Thoracic aorta (tissue), 2 donors: Measurements from ENCODE around the gene UNC5A. TPM values are rescaled to one million over a fixed set of nuclear protein-coding genes. Genes with fewer than 3 reads are reported as not detected.

Experiments
- ATAC-seq: fragments of 150-250 bp; one replicate; pipeline ENCODE4 v1.8.0; 2017; ENCODE audit warnings: low read depth; ENCODE audit not compliant: insufficient number of reproducible peaks, low FRiP score
- DNase-seq: peaks from one replicate; pipeline ENCODE4 v3.0.0-alpha.2; 2020; ENCODE audit warnings: low spot score
- H3K27ac ChIP-seq, 2 donors: fragments of 200-600 bp; sonication (generic); 1 replicate in 1 of 2; 2 replicates in 1 of 2; pipeline ENCODE4 v1.5.1; 2016; ENCODE audit warnings: mild to moderate bottlenecking in 2 of 2, moderate library complexity in 2 of 2
- H3K27me3 ChIP-seq: fragments of 200-600 bp; sonication (generic); replicated peaks from 2 replicates; pipeline ENCODE4 v1.6.0; 2016; ENCODE audit warnings: mild to moderate bottlenecking; ENCODE audit not compliant: insufficient read depth
- H3K36me3 ChIP-seq: fragments of 200-600 bp; sonication (generic); one replicate; pipeline ENCODE4 v1.5.1; 2016
- H3K4me1 ChIP-seq, 2 donors: fragments of 200-600 bp; sonication (generic); 1 replicate in 1 of 2; 2 replicates in 1 of 2; pipeline versions ENCODE4 v1.5.1 to v1.6.0; 2016; ENCODE audit warnings: low read depth in 2 of 2, mild to moderate bottlenecking in 1 of 2; ENCODE audit not compliant: control insufficient read depth in 1 of 2
- H3K4me3 ChIP-seq: fragments of 200-600 bp; sonication (generic); 2 replicates; pipeline ENCODE4 v1.5.1; 2016; ENCODE audit warnings: mild to moderate bottlenecking
- H3K9me3 ChIP-seq: fragments of 200-600 bp; sonication (generic); 2 replicates; pipeline ENCODE4 v1.5.1; 2016
- CTCF ChIP-seq: fragments of 200-600 bp; sonication (generic); IDR thresholded peaks from one replicate; pipeline ENCODE4 v1.5.1; 2019; ENCODE audit warnings: antibody characterized with exemption
- total RNA-seq, 2 donors: library from RNA; depleted of rRNA; stranded (reverse); fragments of >200 nt; gene quantifications; one replicate each; pipeline versions ENCODE4 v1.1.0 to v1.2.3, GENCODE V29; 2016

Gene UNC5A
- total RNA-seq, 2 donors from 2014 or later: not detected

DNA sequence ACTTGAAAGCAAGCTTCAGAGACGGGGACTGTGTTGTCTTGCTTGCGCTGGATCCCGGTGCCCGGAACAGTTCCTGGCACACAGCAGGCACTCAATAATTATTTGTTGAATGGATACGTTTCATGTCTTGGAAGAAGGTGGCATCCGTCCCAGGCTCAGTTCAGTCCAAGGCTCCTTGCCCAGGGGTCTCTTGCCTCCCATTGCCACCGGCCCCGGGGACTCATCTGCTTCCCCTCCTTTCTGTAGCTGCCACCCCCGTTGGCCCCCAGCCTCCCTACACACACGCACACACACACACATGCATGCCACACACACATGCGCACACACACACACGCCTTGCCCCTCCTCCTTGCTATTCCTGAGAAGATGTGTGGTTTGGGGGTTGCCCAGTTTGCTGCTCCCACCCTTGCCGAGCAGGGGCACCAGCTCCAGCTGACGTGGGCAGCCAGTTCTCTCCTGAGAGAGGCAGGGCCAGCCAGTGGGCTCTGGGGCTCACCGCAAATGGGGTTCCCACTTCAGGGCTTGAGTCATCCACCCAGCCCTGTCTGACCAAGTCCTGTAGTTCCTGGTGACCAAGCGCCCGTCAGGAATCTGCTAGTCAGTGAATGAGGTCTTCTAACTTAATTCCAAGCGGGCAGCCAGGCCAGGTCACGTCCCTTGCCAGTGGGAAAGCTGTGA, 47.0 kb downstream of the UNC5A start:
- no peak for TF ChIP-seq CTCF
- no peak overlapping the region for H3K27ac ChIP-seq
- no peak for DNase-seq
- no peaks in the 10 kb centered on the region for H3K36me3 ChIP-seq
- H3K27me3 ChIP-seq: no peaks in the 10 kb centered on the region
- no peak for ATAC-seq
- H3K4me3 ChIP-seq: no peak overlapping the region
- H3K9me3 ChIP-seq: no peaks in the 10 kb centered on the region
- H3K4me1 ChIP-seq: no peaks in the 10 kb centered on the region

- no peaks in the 10 kb centered on the region for H3K36me3 ChIP-seq
- no peaks in the 10 kb centered on the region for H3K27me3 ChIP-seq
- no peak for TF ChIP-seq CTCF
- ATAC-seq: no peak
- H3K27ac ChIP-seq: no peak overlapping the region
- H3K4me1 ChIP-seq: no peaks in the 10 kb centered on the region
- no peak for DNase-seq
- no peaks in the 10 kb centered on the region for H3K9me3 ChIP-seq
- no peak overlapping the region for H3K4me3 ChIP-seq
Measured at GRCh38 chr5:176857894-176858273, 47.5 kb downstream of the UNC5A start.

DNA sequence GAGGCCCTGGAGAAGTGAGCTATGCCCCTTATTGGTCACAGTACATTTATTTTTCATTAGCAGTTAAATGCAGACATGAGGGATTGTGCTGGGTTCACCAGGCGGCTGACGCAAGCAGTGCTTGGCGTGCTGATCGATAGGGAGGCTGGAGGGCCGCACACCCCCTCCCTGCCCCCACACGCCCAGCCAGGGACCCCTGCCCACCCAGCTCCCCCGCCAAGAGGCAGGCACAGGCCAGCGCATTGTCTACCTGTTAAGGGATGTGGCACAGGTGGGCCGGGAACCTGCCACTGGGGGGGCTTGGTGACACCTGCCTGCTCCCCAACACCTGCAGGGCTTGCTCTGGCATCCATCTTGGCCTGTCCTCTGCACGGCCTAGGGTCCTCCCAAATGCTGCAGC, 49.6 kb downstream of the UNC5A start:
- H3K4me1 ChIP-seq: no peaks in the 10 kb centered on the region
- H3K36me3 ChIP-seq: no peaks in the 10 kb centered on the region
- no peak for DNase-seq
- H3K9me3 ChIP-seq: no peaks in the 10 kb centered on the region
- no peak overlapping the region for H3K27ac ChIP-seq
- ATAC-seq: no peak
- TF ChIP-seq CTCF: no peak
- H3K27me3 ChIP-seq: no peaks in the 10 kb centered on the region
- no peak overlapping the region for H3K4me3 ChIP-seq

GRCh38 chr5:176860381-176860780, 50.0 kb downstream of the UNC5A start:
- no peak overlapping the region for H3K4me3 ChIP-seq
- no peaks in the 10 kb centered on the region for H3K9me3 ChIP-seq
- ATAC-seq (no peak), DNase-seq (no peak)
- H3K4me1 ChIP-seq: no peaks in the 10 kb centered on the region
- H3K36me3 ChIP-seq: no peaks in the 10 kb centered on the region
- H3K27me3 ChIP-seq: no peaks in the 10 kb centered on the region
- no peak overlapping the region for H3K27ac ChIP-seq
- no peak for TF ChIP-seq CTCF

GRCh38 chr5:176861276-176861675, 50.9 kb downstream of the UNC5A start:
- Histone ChIP-seq H3K4me3 (no peak overlapping the region), H3K27me3 (no peaks in the 10 kb centered on the region), H3K9me3 (no peaks in the 10 kb centered on the region), H3K36me3 (no peaks in the 10 kb centered on the region), H3K27ac (no peak overlapping the region), H3K4me1 (no peaks in the 10 kb centered on the region)
- DNase-seq (no peak), ATAC-seq (no peak)
- no peak for TF ChIP-seq CTCF
